ENCODE results near the gene RALGAPA2. TPM values are rescaled to one million over a fixed set of nuclear protein-coding genes. Genes with fewer than 3 reads are reported as not detected.

RALGAPA2 gene
- total RNA-seq, 2 experiments from 2014 or later = 14.3 to 17.2 TPM

- Mint-ChIP-seq H3K27me3 (no peaks in the 10 kb centered on the region), H3K4me1 (ENCODE audit: low read depth) (peaks cover 22% of the 10 kb centered on the region), H3K9me3 (no peaks in the 10 kb centered on the region), H3K27ac (no peak overlapping the region), H3K36me3 (ENCODE audit: low read depth) (peaks cover 38% of the 10 kb centered on the region), H3K4me3 (no peak overlapping the region)
- TF ChIP-seq CTCF (IDR thresholded peaks at IDR 0.05) = no peak
- ATAC-seq (no peak), DNase-seq (no peak)
- intact Hi-C loops (cut with micrococcal nuclease) = loop anchor here (10.0 kb wide), 1 partner anchor 133 kb away; the partner anchor contains the start of gene INSM1
- POLR2A ChIA-PET = no interaction called here
- CTCF ChIA-PET = interaction anchor here (1.1 kb wide), 1 partner anchor 92 kb away, joined by 3 read pairs; no protein-coding TSS in a partner anchor
These were observed 214.2 kb downstream of the RALGAPA2 start for GRCh38 chr20:20498076-20498861.

- peaks cover 31% of the 10 kb centered on the region for H3K36me3 Mint-ChIP-seq (ENCODE audit: low read depth)
- ChIA-PET POLR2A (no interaction called here), CTCF (no interaction called here)
- no peak for DNase-seq
- peak overlapping the region; percentile 32 for H3K27ac Mint-ChIP-seq
- ATAC-seq = peak; percentile 66
- H3K4me3 Mint-ChIP-seq = no peak overlapping the region
- H3K9me3 Mint-ChIP-seq = no peaks in the 10 kb centered on the region
- intact Hi-C loops (cut with micrococcal nuclease) = loop anchor here (10.0 kb wide), 1 partner anchor 133 kb away; the partner anchor contains the start of gene INSM1
- no peaks in the 10 kb centered on the region for H3K27me3 Mint-ChIP-seq
- no peak for TF ChIP-seq CTCF (IDR thresholded peaks at IDR 0.05)
- H3K4me1 Mint-ChIP-seq (ENCODE audit: low read depth) = peaks cover 22% of the 10 kb centered on the region
These were observed 215.0 kb downstream of the RALGAPA2 start for GRCh38 chr20:20497242-20497978.

GRCh38 chr20:20495729-20496503 is 216.5 kb downstream of the RALGAPA2 start:
- H3K4me3 Mint-ChIP-seq = no peak overlapping the region
- no peak for TF ChIP-seq CTCF (IDR thresholded peaks at IDR 0.05)
- H3K27me3 Mint-ChIP-seq = no peaks in the 10 kb centered on the region
- ATAC-seq (no peak), DNase-seq (no peak)
- CTCF ChIA-PET = no interaction called here
- peaks cover 35% of the 10 kb centered on the region for H3K4me1 Mint-ChIP-seq (ENCODE audit: low read depth)
- H3K36me3 Mint-ChIP-seq (ENCODE audit: low read depth) = peaks cover 35% of the 10 kb centered on the region
- no peak overlapping the region for H3K27ac Mint-ChIP-seq
- H3K9me3 Mint-ChIP-seq = no peaks in the 10 kb centered on the region
- intact Hi-C loops (cut with micrococcal nuclease) = loop anchor here (10.0 kb wide), 1 partner anchor 131 kb away; the partner anchor contains the start of gene INSM1
- POLR2A ChIA-PET = no interaction called here

- ChIA-PET CTCF (interaction anchor here (0.7 kb wide), 1 partner anchor 27 kb away, joined by 3 read pairs; no protein-coding TSS in a partner anchor), POLR2A (no interaction called here)
- no peak for DNase-seq
- Mint-ChIP-seq H3K27ac (no peak overlapping the region), H3K27me3 (no peaks in the 10 kb centered on the region), H3K4me3 (no peak overlapping the region), H3K4me1 (ENCODE audit: low read depth) (peaks cover 53% of the 10 kb centered on the region), H3K9me3 (no peaks in the 10 kb centered on the region), H3K36me3 (ENCODE audit: low read depth) (peaks cover 32% of the 10 kb centered on the region)
- no peak for TF ChIP-seq CTCF (IDR thresholded peaks at IDR 0.05)
- no peak for ATAC-seq
- intact Hi-C loops (cut with micrococcal nuclease) = loop anchor here (10.0 kb wide), 1 partner anchor 129 kb away; the partner anchor contains the start of gene INSM1
These were observed 218.7 kb downstream of the RALGAPA2 start for GRCh38 chr20:20493701-20494100.
